B cell (primary cell): ENCODE measurements around the gene PACRG. TPM values are rescaled to one million over a fixed set of nuclear protein-coding genes. Genes with fewer than 3 reads are reported as not detected.

Experiments
- ATAC-seq: fragments of 200-7000 bp; cut with Tn5 transposase; one replicate; pipeline ENCODE4 v1.10.0; 2021; ENCODE audit warnings: low read depth, mild to moderate bottlenecking, moderate number of reproducible peaks, moderate library complexity
- CTCF ChIA-PET: fragments of 350-600 bp; sonication (Branson Sonifier 250); formaldehyde crosslinking; loops from one replicate; lab custom pipeline; 2021; ENCODE audit warnings: antibody characterized with exemption, inconsistent platforms; lab: Charles Lee
- POLR2A ChIA-PET: fragments of 350-600 bp; sonication (Branson Sonifier 250); formaldehyde crosslinking; loops from one replicate; lab custom pipeline; 2021; ENCODE audit warnings: antibody characterized with exemption; lab: Charles Lee
- DNase-seq: peaks from one replicate; pipeline ENCODE4 v3.0.0; 2013
- H2AFZ ChIP-seq: 2 replicates; pipeline ENCODE4 v1.6.1; 2012; ENCODE audit warnings: mild to moderate bottlenecking, low read depth, low read length; ENCODE audit not compliant: insufficient read depth, poor library complexity, severe bottlenecking
- H3K27ac ChIP-seq, 2 donors: 1 replicate in 1 of 2; 2 replicates in 1 of 2; pipeline ENCODE4 v1.5.1; 2012 to 2013; ENCODE audit warnings: low read length in 2 of 2, mild to moderate bottlenecking in 2 of 2, moderate library complexity in 1 of 2
- H3K27me3 ChIP-seq, 4 experiments: fragments of 200-600 bp in 1 of 4; sonication (generic) in 1 of 4; replicated peaks in 1 of 4; 1 replicate in 2 of 4; 2 replicates in 2 of 4; pipeline versions ENCODE4 v1.6.1 to v1.7.0; 2013 to 2016; ENCODE audit warnings: low read length in 3 of 4, mild to moderate bottlenecking in 2 of 4, mixed read lengths in 1 of 4, moderate library complexity in 1 of 4; ENCODE audit not compliant: insufficient read depth in 4 of 4, control insufficient read depth in 3 of 4; ENCODE audit errors: control extremely low read depth in 1 of 4
- H3K36me3 ChIP-seq, 2 experiments: replicated peaks in 1 of 2; 1 replicate in 1 of 2; 2 replicates in 1 of 2; pipeline versions ENCODE4 v1.6.1 to v1.7.1; 2013; ENCODE audit warnings: low read length in 1 of 2; ENCODE audit not compliant: insufficient read depth in 2 of 2, control insufficient read depth in 1 of 2; ENCODE audit errors: control extremely low read depth in 1 of 2, extremely low read depth in 1 of 2
- H3K4me1 ChIP-seq, 2 donors: fragments of 200-600 bp in 1 of 2; sonication (generic) in 1 of 2; 1 replicate in 1 of 2; 2 replicates in 1 of 2; pipeline versions ENCODE4 v1.5.1 to v1.6.1; 2013 to 2017; ENCODE audit warnings: low read length in 2 of 2; ENCODE audit not compliant: control insufficient read depth in 2 of 2, insufficient read depth in 2 of 2
- H3K4me2 ChIP-seq: replicated peaks from 2 replicates; pipeline ENCODE3; 2012; ENCODE audit warnings: mild to moderate bottlenecking, low read depth, low read length; ENCODE audit not compliant: poor library complexity, severe bottlenecking
- H3K4me3 ChIP-seq, 5 experiments: fragments of 200-600 bp in 1 of 5; sonication (generic) in 1 of 5; 1 replicate in 3 of 5; 2 replicates in 2 of 5; pipeline versions ENCODE4 v1.5.1 to v1.7.0; 2011 to 2016; ENCODE audit warnings: low read length in 4 of 5, mild to moderate bottlenecking in 4 of 5, low read depth in 2 of 5, control low read depth in 1 of 5, moderate library complexity in 1 of 5; ENCODE audit not compliant: insufficient read depth in 1 of 5; ENCODE audit errors: control extremely low read depth in 1 of 5, extremely low read depth in 1 of 5
- H3K79me2 ChIP-seq: fragments of 200-600 bp; sonication (generic); one replicate; pipeline ENCODE4 v1.6.0; 2016; ENCODE audit warnings: low read length; ENCODE audit not compliant: control insufficient read depth, insufficient read depth
- H3K9ac ChIP-seq: fragments of 200-600 bp; sonication (generic); 2 replicates; pipeline ENCODE4 v1.6.1; 2017; ENCODE audit warnings: mild to moderate bottlenecking, low read length, moderate library complexity
- H3K9me3 ChIP-seq, 3 donors: one replicate each; pipeline versions ENCODE4 v1.6.1 to v1.7.1; 2013; ENCODE audit warnings: low read length in 2 of 3; ENCODE audit not compliant: control insufficient read depth in 2 of 3, insufficient read depth in 1 of 3; ENCODE audit errors: control extremely low read depth in 1 of 3
- H4K20me1 ChIP-seq: 2 replicates; pipeline ENCODE4 v1.6.0; 2012; ENCODE audit warnings: mild to moderate bottlenecking, low read length; ENCODE audit not compliant: insufficient read depth, control insufficient read depth, poor library complexity, severe bottlenecking
- H3K27ac Mint-ChIP-seq: one replicate; pipeline ENCODE4 v1.8.0; 2021; ENCODE audit warnings: mixed read lengths
- H3K27me3 Mint-ChIP-seq: one replicate; pipeline ENCODE4 v1.8.0; 2021; ENCODE audit warnings: mixed read lengths
- H3K4me1 Mint-ChIP-seq: one replicate; pipeline ENCODE4 v1.8.0; 2021; ENCODE audit warnings: mixed read lengths
- H3K4me3 Mint-ChIP-seq: one replicate; pipeline ENCODE4 v1.8.0; 2021; ENCODE audit warnings: mixed read lengths
- H3K9me3 Mint-ChIP-seq: one replicate; pipeline ENCODE4 v1.8.0; 2022; ENCODE audit warnings: mixed read lengths; ENCODE audit not compliant: insufficient read depth
- CTCF ChIP-seq: fragments of 200-600 bp; IDR thresholded peaks from one replicate; pipeline ENCODE4 v1.8.0; 2022; ENCODE audit warnings: antibody characterized with exemption, mild to moderate bottlenecking
- EZH2 ChIP-seq: IDR thresholded peaks from 2 replicates; pipeline ENCODE4 v1.6.1; 2012; ENCODE audit warnings: borderline replicate concordance, low read depth, mild to moderate bottlenecking, moderate library complexity, low read length; ENCODE audit not compliant: insufficient read depth, poor library complexity, severe bottlenecking
- WGBS: methylation state at CpG from one replicate; pipeline ENCODE4 v1.1.5; 2013; ENCODE audit warnings: missing lambda C conversion rate; ENCODE audit not compliant: insufficient coverage; 5-methylcytosine and 5-hydroxymethylcytosine counted together
- intact Hi-C: fragments of 100-400 bp; cut with micrococcal nuclease; formaldehyde crosslinking; loops from one replicate; pipeline ENCODE4 v1.10.0; 2022
- polyA plus RNA-seq: library from polyadenylated mRNA; depleted of rRNA; stranded (reverse); fragments of >200 nt; gene quantifications from 2 replicates; pipeline ENCODE4 v1.2.3, GENCODE V29; 2012
- total RNA-seq, 2 donors: library from RNA; stranded (reverse); fragments of 120-200 nt in 1 of 2; gene quantifications; 1 replicate in 1 of 2; 2 replicates in 1 of 2; pipeline versions ENCODE4 v1.2.3 to v1.2.4, GENCODE V29; 2013 to 2022

The PACRG gene
- total and polyA plus RNA-seq, 2 donors (not counting 1 experiment from before 2014, with no cell fraction given): not detected

DNA sequence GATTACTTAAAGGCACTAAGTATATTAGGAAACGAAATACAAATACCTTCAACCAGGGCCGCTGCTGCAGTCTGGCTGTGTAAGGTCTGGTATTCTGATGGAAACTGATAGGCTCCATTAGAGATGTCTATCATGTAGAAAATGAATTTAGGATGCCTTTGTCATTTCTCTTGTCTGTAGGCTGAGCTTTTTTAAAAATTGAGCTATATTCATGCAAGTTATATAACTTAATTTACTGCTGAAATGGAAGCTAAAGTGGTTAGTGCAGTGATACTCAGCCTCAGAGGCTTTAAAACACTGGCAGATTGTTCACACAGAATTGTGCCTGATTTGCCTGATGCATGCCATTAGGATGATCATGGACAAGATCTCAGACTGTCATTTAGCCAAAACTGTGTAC, 400.6 kb downstream of the PACRG start:
- Mint-ChIP-seq H3K27me3 (no peaks in the 10 kb centered on the region), H3K9me3 (peaks cover 3% of the 10 kb centered on the region), H3K4me3 (no peak overlapping the region), H3K4me1 (no peaks in the 10 kb centered on the region), H3K27ac (no peak overlapping the region)
- intact Hi-C loops: no loop called here
- ChIA-PET POLR2A (no interaction called here), CTCF (no interaction called here)
- H3K9me3 ChIP-seq: peaks cover 0 to under 1% (median 0%) of the 10 kb centered on the region in 3 donors
- H4K20me1 ChIP-seq: no peaks in the 10 kb centered on the region
- H2AFZ ChIP-seq: no peak overlapping the region
- no peak for ATAC-seq
- H3K4me3 ChIP-seq: no peak overlapping the region
- no CpG with 5 or more reads among the region's 2 CpGs for WGBS
- no peak overlapping the region for H3K9ac ChIP-seq
- no peak overlapping the region for H3K4me2 ChIP-seq
- H3K36me3 ChIP-seq: no peaks in the 10 kb centered on the region
- no peaks in the 10 kb centered on the region for H3K79me2 ChIP-seq
- TF ChIP-seq CTCF: no peak
- TF ChIP-seq EZH2: no peak
- no peak for DNase-seq
- no peaks in the 10 kb centered on the region for H3K27me3 ChIP-seq
- H3K27ac ChIP-seq: no peak overlapping the region
- no peaks in the 10 kb centered on the region for H3K4me1 ChIP-seq

DNA sequence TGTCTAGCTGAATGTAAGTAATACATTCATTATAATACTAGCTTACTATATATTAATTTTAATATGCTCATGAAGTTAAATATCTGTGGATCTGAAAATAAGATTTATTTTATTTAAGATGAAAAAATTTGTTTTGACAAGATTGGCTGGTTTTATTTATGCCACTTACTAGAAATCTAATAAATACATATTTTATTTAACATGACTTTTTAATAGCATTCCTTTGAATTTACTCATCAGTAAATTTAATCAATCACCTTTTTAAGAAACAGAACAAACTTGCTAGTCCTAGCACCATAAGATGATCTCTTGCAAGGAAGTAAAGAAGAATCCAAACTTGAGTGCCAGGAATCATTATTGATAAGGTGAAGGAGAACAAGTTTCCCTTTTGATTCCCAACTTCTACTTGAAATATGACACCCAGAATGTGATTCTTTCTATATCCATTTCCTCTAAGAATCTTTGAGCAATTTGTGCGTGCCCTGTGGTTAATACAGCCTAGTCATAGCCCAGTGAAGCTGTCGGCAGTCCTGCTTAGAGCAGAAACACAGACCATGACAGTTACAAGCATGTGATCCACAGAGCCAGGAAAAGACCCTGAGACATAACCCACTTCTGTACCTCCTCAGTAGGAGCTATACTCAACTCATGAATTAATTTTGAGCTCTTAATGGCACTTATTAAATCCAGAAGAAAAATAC, 404.4 kb downstream of the PACRG start:
- Histone ChIP-seq H3K36me3 (no peaks in the 10 kb centered on the region), H3K27ac (no peak overlapping the region), H3K79me2 (no peaks in the 10 kb centered on the region), H3K27me3 (no peaks in the 10 kb centered on the region), H3K9ac (no peak overlapping the region), H3K9me3 (peaks cover 0 to 3% (median 0%) of the 10 kb centered on the region in 3 donors), H2AFZ (no peak overlapping the region), H3K4me1 (no peaks in the 10 kb centered on the region), H4K20me1 (no peaks in the 10 kb centered on the region), H3K4me2 (no peak overlapping the region), H3K4me3 (no peak overlapping the region)
- TF ChIP-seq CTCF: no peak
- no peak for TF ChIP-seq EZH2
- 74% methylated on average over 2 of the region's 2 CpGs for WGBS
- POLR2A ChIA-PET: no interaction called here
- no peak for DNase-seq
- CTCF ChIA-PET: no interaction called here
- ATAC-seq: no peak
- no peak overlapping the region for H3K4me3 Mint-ChIP-seq
- H3K9me3 Mint-ChIP-seq: peaks cover 3% of the 10 kb centered on the region
- intact Hi-C loops: no loop called here
- H3K27ac Mint-ChIP-seq: no peak overlapping the region
- H3K4me1 Mint-ChIP-seq: no peaks in the 10 kb centered on the region
- H3K27me3 Mint-ChIP-seq: no peaks in the 10 kb centered on the region
